ENCODE measurements around the gene CALCR. TPM values are rescaled to one million over a fixed set of nuclear protein-coding genes. Genes with fewer than 3 reads are reported as not detected.
"Not testable (repeated sequence)": the region's sequence is repeated elsewhere in the genome, so short reads cannot be mapped to it uniquely, and the experiment has no call there.

Gene CALCR
- total RNA-seq, 1 experiment from 2014 or later = not detected

DNA sequence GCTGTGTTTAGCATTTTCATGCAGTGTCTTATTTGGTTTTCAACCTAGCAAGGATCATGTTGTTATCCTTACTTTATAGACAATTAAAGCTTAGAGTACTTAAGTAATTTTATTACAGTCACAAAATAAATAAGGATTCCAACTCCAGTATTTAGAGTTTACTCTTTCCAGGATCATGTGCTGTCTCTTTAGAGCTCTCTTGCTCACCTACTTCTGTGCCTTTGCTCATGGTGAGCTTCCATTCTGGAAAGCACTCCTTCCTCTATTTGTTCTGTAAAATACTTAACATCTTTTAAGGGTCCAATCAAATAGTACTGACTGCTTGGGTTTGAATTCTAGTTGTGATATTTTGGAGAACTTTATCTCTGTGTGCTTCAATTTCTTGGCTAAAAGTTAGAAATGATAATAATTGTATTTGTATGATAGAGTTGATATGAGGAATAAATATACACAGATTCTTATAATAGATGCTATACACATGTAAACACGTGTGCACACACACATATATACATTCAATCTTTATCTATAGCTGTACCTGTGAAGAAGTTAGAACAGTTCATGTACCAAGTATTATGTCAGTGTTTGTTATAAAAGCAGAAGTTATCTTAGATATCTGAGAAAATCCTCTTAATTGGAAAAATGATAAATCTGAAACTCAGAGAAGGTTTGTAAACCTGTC is 18.2 kb upstream of the CALCR start:
- CTCF ChIA-PET = no interaction called here
- Mint-ChIP-seq H3K9me3 (ENCODE audit: low read depth, unreplicated experiment) (no peaks in the 10 kb centered on the region), H3K27ac (ENCODE audit: unreplicated experiment) (no peak overlapping the region), H3K4me3 (ENCODE audit: low read depth, unreplicated experiment) (no peak overlapping the region), H3K36me3 (ENCODE audit: insufficient read depth, unreplicated experiment) (no peaks in the 10 kb centered on the region), H3K27me3 (ENCODE audit: unreplicated experiment) (peaks cover 20% of the 10 kb centered on the region), H3K4me1 (ENCODE audit: low read depth, unreplicated experiment) (no peaks in the 10 kb centered on the region)
- no peak for DNase-seq
- no TSS peak for BruUV-seq (replicated peaks)
- intact Hi-C loops (cut with micrococcal nuclease; ENCODE audit: unreplicated experiment) = no loop called here
- TF ChIP-seq, protein P1, sequence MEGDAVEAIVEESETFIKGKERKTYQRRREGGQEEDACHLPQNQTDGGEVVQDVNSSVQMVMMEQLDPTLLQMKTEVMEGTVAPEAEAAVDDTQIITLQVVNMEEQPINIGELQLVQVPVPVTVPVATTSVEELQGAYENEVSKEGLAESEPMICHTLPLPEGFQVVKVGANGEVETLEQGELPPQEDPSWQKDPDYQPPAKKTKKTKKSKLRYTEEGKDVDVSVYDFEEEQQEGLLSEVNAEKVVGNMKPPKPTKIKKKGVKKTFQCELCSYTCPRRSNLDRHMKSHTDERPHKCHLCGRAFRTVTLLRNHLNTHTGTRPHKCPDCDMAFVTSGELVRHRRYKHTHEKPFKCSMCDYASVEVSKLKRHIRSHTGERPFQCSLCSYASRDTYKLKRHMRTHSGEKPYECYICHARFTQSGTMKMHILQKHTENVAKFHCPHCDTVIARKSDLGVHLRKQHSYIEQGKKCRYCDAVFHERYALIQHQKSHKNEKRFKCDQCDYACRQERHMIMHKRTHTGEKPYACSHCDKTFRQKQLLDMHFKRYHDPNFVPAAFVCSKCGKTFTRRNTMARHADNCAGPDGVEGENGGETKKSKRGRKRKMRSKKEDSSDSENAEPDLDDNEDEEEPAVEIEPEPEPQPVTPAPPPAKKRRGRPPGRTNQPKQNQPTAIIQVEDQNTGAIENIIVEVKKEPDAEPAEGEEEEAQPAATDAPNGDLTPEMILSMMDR (IDR thresholded peaks at IDR 0.05; ENCODE audit: unreplicated experiment) = no peak

DNA sequence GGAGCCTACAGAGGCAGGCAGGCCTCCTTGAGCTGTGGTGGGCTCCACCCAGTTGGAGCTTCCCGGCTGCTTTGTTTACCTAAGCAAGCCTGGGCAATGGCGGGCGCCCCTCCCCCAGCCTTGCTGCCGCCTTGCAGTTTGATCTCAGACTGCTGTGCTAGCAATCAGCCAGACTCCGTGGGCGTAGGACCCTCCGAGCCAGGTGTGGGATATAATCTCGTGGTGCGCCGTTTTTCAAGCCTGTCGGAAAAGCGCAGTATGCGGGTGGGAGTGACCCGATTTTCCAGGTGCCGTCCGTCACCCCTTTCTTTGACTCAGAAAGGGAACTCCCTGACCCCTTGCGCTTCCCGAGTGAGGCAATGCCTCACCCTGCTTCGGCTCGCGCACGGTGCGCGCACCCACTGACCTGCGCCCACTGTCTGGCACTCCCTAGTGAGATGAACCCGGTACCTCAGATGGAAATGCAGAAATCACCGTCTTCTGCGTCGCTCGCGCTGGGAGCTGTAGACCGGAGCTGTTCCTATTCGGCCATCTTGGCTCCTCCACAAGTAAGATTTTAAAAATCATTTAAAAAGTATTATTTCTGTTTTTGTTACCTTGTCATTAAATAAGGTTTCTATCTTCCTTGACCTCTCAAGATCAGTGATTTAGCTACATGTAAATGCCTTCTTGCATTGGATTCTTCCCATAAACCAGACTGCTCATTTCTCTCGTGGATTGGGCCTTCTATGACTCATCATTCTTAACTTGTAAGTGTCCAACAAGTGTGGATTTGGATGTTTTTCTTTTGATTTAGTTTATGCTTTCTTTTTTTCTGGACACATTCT is 16.9 kb upstream of the CALCR start:
- H3K27ac Mint-ChIP-seq (ENCODE audit: unreplicated experiment); DNase-seq; H3K36me3 Mint-ChIP-seq (ENCODE audit: insufficient read depth, unreplicated experiment); H3K9me3 Mint-ChIP-seq (ENCODE audit: low read depth, unreplicated experiment); BruUV-seq (replicated peaks); H3K4me1 Mint-ChIP-seq (ENCODE audit: low read depth, unreplicated experiment); intact Hi-C loops (cut with micrococcal nuclease; ENCODE audit: unreplicated experiment); H3K4me3 Mint-ChIP-seq (ENCODE audit: low read depth, unreplicated experiment): not testable (repeated sequence)
- H3K27me3 Mint-ChIP-seq (ENCODE audit: unreplicated experiment) = peaks cover 20% of the 10 kb centered on the region
- CTCF ChIA-PET = interaction anchor here (0.7 kb wide), 1 partner anchor 14 kb away, joined by 3 read pairs; no protein-coding TSS in a partner anchor

DNA sequence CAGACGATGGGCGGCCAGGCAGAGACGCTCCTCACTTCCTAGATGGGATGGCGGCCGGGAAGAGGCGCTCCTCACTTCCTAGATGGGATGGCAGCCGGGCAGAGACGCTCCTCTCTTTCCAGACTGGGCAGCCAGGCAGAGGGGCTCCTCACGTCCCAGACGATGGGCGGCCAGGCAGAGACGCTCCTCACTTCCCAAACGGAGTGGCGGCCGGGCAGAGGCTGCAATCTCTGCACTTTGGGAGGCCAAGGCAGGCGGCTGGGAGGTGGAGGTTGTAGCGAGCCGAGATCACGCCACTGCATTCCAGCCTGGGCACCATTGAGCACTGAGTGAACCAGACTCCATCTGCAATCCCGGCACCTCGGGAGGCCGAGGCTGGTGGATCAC is 11.9 kb upstream of the CALCR start:
- DNase-seq; CTCF ChIA-PET; BruUV-seq (replicated peaks); H3K36me3 Mint-ChIP-seq (ENCODE audit: insufficient read depth, unreplicated experiment); H3K4me3 Mint-ChIP-seq (ENCODE audit: low read depth, unreplicated experiment); H3K9me3 Mint-ChIP-seq (ENCODE audit: low read depth, unreplicated experiment); H3K4me1 Mint-ChIP-seq (ENCODE audit: low read depth, unreplicated experiment); H3K27ac Mint-ChIP-seq (ENCODE audit: unreplicated experiment); intact Hi-C loops (cut with micrococcal nuclease; ENCODE audit: unreplicated experiment): not testable (repeated sequence)
- H3K27me3 Mint-ChIP-seq (ENCODE audit: unreplicated experiment) = peaks cover 20% of the 10 kb centered on the region

DNA sequence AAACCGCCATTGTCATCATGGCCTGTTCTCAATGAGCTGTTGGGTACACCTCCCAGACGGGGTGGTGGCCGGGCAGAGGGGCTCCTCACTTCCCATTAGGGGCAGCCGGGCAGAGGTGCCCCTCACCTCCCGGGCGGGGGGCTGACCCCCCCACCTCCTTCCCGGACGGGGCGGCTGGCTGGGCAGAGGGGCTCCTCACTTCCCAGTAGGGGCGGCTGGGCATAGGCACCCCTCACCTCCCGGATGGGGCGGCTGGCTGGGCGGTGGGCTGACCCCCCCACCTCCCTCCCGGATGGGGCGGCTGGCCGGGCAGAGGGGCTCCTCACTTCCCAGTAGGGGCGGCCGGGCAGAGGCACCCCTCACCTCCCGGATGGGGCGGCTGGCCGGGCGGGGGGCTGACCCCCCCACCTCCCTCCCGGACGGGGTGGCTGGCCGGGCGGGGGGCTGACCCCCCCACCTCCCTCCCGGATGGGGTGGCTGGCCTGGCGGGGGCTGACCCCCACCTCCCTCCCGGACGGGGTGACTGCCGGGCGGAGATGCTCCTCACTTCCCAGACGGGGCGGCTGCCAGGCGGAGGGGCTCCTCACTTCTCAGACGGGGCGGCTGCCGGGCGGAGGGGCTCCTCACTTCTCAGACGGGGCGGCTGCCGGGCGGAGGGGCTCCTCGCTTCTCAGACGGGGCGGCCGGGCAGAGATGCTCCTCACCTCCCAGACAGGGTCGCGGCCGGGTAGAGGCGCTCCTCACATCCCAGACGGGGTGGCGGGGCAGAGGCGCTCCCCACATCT is 11.4 kb upstream of the CALCR start:
- H3K9me3 Mint-ChIP-seq (ENCODE audit: low read depth, unreplicated experiment); H3K27ac Mint-ChIP-seq (ENCODE audit: unreplicated experiment); H3K4me1 Mint-ChIP-seq (ENCODE audit: low read depth, unreplicated experiment); CTCF ChIA-PET; DNase-seq; H3K36me3 Mint-ChIP-seq (ENCODE audit: insufficient read depth, unreplicated experiment); intact Hi-C loops (cut with micrococcal nuclease; ENCODE audit: unreplicated experiment); BruUV-seq (replicated peaks); H3K4me3 Mint-ChIP-seq (ENCODE audit: low read depth, unreplicated experiment): not testable (repeated sequence)
- H3K27me3 Mint-ChIP-seq (ENCODE audit: unreplicated experiment) = peaks cover 20% of the 10 kb centered on the region

DNA sequence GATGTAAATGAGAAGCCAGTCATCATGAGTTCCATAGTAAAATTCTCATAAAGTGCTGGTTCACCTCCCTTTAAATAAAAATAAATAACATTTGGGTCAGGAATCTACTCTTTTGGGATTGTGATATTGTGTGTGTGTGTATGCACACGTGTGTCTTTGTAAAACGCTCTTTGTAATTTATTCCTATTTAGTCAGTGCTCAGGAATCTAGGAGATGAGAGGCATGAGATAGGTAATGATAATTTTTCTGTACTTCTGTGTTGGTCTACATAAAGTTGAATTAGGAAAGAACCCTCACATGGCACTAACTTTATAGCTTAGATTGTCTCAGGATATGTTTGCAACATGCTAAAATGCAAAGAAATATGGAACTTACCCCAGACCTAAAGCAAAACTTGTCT is 4.9 kb upstream of the CALCR start:
- no peak for DNase-seq
- peaks cover 35% of the 10 kb centered on the region for H3K4me1 Mint-ChIP-seq (ENCODE audit: low read depth, unreplicated experiment)
- no TSS peak for BruUV-seq (replicated peaks)
- TF ChIP-seq, protein P1 (IDR thresholded peaks at IDR 0.05; ENCODE audit: unreplicated experiment) = no peak
- H3K27me3 Mint-ChIP-seq (ENCODE audit: unreplicated experiment) = peaks cover 32% of the 10 kb centered on the region
- no peaks in the 10 kb centered on the region for H3K9me3 Mint-ChIP-seq (ENCODE audit: low read depth, unreplicated experiment)
- CTCF ChIA-PET = interaction anchor here (1.0 kb wide), 1 partner anchor 9 kb away, joined by 3 read pairs; no protein-coding TSS in a partner anchor
- H3K36me3 Mint-ChIP-seq (ENCODE audit: insufficient read depth, unreplicated experiment) = peaks cover 6% of the 10 kb centered on the region
- H3K4me3 Mint-ChIP-seq (ENCODE audit: low read depth, unreplicated experiment) = no peak overlapping the region
- H3K27ac Mint-ChIP-seq (ENCODE audit: unreplicated experiment) = no peak overlapping the region
- intact Hi-C loops (cut with micrococcal nuclease; ENCODE audit: unreplicated experiment) = no loop called here

All from Calu3 (cell line).